ENCODE results near the gene RAB40B.

RAB40B gene

DNA sequence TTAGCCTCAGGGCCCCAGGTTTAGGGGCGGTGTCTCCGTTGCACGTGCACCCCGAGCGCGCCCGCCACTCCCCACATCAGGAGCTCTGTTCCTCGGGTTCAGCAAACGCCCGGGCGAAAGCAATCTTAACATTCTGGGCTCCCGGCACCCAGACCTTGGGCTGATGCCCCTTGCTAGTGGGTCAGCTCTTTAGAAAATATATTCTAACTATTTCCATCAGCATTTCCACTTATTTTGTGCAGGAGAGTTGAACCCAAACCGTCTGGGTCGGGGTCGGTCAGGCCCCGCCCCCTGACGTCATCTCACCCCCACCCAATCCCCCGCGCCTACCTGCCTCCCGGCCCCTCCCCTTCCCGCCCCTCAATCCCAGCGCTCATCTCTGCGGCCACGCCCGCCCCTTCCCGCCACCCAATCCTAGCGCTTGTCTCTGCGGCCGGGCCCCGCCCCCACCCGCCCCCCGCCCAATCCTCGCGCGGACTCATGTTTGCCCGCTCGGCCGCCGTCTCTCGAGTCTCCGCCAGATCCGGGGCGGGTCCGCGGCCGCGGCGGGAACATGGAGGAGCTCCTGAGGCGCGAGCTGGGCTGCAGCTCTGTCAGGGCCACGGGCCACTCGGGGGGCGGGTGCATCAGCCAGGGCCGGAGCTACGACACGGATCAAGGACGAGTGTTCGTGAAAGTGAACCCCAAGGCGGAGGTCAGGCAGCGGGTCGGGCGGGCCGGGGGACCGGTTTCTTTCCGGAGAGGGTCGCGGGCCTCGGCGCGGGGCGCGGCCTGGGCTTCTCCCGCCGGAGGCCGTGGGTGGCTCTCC lies 17.9 kb upstream of the RAB40B start, which contains the start of gene FN3KRP:
Gene FN3KRP (plus strand): TSS at position 504 of the 808 bp plus-strand sequence. CDS start 50 bp downstream, at position 554.
- DNase-seq (ENCODE audit: low spot score) = peak; percentile 99

DNA sequence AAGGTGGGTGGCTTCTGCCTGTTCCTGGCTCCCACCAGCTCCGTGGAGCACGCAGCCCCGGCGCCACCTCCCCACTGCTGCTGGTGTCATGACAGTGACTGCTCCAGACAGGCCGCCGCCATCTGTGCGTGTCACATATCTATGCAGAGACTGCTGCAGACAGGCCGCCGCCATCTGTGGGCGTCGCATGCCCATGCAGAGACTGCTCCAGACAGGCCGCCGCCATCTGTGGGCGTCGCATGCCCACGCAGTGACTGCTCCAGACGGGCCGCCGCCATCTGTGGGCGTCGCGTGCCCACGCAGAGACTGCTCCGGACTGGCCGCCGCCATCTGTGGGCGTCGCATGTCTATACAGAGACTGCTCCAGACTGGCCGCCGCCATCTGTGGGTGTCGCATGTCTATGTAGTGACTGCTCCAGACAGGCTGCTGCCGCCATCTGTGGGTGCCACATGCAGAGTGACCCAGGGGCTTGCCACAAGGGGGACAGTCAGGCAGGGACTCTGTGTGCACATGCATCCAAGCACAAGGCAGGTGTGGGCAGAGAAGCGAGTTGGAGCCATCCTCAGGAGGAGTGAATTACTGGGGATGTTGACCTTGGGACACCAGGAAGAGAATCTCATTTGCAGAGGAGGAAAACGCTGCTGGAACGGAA lies 14.7 kb upstream of the RAB40B start:
- no peak for DNase-seq (ENCODE audit: low spot score)

DNA sequence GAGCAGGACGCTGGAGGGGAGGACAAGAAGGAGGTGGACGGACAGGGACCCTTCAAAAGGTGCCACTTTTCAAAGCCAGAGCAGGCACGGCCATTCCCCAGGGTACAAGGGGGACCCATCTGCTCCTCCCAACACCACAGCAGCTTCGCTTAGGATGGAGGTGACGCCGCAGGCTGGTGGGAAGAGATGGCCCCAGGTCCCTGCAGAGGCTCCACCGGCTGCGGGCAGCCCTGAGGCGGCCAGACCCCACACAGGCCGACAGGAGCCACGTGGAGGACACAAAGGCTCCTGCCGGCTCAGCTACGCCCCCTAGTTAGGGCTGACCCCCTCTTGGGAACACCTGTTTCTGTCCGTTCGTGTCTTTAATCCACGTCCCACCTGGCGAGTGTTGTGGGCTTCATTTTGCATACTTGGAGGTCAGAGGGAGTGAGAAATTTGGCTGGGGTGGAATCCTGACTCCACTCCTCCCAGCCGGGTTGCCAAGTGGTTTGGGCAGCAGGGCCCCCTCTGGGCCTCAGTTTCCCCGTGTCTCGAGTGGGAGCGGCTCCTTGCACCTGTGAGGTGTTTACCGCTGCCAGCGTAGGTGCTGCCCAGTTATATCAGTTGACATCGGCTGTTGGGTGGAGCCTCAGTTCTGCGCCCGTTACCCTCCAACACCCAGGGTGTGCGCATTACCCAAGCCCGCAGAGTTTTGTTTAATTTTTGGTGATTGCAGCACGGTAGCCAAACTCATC lies 12.2 kb upstream of the RAB40B start:
- no peak for DNase-seq (ENCODE audit: low spot score)

DNA sequence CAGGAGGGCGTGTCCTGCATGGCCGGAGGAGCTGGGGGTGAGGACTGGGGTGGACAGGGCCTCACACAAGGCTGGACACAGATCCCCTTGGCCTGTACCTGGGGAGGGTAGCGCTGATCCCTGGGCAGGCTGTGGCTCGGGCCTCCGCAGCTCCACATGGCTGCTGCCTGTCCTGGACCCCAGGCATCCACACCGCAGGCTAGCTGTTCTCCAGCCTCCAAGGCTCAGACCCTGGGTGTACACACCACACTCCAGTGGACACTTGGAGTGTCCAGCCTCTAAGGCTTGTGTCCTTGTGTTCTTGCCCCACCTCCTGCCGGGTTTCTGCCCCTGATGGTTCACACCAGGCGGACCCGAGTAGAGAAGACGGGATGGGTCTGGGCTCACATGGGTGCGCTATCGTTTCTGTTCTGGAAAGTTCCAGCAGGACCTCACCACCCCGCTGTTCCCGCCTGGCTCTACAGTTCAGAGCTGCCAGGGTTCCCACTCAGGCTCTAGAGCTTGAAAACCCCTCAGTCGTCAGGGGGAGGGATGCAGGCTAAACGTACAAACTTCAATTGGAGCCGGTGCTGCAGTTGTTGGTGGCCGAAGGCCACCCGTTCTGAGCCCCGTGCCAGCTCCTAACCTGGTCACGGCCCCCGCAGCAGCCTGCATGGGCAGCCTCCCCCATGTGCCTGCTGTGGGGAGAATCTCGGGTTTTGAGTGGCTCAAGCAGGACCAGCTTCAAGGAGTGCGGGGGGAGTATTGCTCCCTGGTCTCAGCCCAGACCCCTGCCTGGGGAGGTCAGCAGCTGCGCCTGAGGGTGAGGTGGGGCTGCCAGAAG lies 11.4 kb upstream of the RAB40B start:
- DNase-seq (ENCODE audit: low spot score) = no peak

DNA sequence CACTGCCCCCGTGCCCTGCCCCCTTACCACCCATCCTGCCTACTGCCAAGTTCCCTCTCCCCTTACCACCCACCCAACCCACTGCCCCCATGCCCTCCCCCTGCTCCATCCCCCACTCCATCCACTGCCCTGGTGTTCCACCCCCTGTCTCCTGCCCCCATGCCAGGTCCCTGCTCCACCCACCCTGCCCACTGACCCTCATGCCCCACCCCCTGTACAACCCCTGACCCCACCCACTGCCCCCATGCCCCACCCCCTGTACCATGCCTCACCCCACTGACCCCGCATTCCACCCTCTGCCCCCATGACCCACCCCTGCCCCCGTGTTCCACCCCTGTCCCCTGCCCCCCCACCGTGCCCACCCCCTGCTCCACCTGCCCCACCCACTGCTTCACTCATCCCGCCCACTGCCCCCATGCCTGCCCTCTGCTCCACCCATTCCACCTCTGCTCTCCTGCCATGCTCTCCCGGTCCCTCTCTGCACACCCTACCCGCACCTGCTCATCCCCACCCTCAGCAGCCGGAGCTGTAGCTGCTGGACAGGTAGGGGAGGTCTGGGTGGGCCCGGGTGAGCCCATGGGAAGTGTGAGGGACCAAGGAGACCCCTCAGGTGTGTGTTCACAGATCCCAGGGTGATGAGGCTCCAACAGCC lies 10.7 kb upstream of the RAB40B start:
- DNase-seq (ENCODE audit: low spot score) = no peak

DNA sequence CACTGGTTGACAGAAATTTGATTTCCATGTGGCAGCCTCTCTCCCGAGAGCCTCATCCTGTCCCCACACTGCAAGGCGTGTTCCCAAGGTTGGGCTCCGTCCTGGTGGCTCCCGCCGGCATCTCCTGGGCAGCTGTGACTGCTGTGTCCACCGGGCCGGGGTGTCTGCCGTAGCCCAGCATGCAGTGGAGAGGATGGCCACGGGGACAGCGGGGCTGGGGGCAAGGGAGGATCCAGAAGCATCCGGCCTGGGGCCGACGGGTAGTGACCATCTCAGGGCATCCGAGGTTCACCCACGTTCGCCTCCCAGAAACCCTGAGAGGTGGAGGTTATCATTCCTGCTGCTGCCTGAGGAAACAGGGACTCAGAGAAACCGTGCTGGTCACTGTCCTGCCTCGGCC lies 7.3 kb upstream of the RAB40B start:
- no peak for DNase-seq (ENCODE audit: low spot score)

DNA sequence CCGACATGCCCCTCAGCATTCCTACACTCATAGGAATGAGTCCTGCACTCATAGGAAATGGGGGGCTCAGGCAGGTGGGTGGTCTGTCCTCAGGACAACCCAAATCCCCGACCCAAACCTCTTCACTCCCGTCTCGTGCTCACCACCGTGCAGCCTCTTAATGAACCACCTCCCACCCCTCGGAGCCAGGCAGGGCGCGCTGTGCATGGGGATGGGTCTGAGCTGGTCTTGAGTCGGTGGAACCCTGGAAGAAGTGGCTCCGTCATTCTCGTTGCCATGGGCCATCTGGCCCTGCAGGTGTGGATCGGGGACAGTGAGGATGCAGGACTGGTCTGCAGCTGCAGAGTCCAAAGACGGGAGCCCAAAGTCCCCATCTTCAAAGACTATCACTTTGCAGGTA lies 6.4 kb upstream of the RAB40B start:
- no peak for DNase-seq (ENCODE audit: low spot score)

DNA sequence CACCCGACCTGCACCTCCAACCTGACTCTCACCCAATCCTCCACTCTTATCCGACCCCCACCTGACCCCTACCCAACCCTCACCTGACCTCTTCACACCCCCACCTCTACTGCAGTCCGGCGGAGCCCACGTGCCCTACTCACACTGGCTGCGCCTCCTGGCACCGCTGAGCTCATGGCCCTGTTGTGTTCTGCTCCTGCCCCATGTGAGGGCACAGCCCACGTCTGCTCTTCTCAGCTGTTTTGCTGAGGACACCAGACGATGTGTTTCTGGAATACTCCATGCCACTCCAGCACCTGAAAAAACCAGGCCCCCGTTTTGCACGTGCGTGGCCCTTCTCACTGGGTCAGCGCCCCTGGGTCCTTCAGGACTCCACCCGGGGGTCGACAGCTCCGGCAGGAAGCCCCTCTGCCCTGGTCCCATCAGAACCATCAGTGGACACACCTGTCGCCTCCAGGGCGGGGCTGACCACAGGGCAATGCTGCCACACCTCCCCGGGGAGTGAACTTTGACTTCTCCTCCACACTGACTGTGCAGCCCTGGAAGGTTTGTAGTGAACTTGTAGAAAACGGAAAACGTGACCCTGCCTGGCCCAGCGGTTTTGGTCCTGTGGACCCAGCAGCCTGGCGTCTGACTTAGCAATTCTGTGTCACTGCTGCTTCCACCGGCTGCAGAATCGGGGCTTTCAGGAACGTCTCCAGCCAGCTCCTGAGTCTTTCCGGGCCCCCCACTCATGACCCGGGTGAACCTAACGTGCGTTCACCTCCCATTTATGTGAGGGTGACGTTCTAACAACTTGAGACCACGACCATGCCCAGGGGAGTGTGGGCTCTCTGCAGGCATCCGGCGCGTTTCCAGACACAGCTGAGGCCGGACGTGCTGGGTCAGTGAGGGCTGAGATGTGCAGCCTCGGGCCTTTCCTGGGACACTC lies 5.7 kb upstream of the RAB40B start:
- no peak for DNase-seq (ENCODE audit: low spot score)

DNA sequence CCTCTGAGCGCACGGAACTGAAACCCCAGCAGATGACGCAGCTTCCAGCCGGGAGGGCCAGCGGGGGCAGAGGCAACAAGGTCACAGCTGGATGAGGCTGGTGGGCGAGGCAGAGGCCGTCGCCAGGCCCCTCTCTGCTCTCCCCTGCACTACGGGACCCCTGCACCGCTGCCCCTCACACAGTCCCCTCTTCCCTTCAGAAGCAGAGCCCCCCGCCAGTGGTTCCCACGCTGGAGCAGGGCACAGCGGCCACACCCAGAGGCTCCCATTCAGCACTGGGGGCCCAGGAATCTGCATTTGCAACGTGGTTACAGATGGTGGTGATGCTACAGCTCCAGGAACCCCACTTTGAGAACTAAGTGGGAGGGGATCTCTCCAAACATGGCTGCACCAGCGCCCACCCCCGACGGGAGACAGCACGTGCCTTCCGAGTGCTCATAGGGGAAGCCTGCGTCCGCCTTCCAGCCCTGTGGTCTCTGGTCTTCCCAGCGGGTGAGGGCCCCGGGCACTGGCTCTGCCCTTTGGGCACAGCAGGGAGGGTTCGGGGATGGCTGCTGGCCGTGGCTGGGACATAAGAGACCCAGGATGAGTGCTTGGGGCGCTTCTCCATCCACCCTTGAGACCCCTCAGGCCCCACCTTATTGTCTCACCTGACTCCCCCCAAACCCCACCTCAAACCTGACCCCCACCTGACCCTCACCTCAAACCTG lies 4.7 kb upstream of the RAB40B start:
- DNase-seq (ENCODE audit: low spot score) = no peak

DNA sequence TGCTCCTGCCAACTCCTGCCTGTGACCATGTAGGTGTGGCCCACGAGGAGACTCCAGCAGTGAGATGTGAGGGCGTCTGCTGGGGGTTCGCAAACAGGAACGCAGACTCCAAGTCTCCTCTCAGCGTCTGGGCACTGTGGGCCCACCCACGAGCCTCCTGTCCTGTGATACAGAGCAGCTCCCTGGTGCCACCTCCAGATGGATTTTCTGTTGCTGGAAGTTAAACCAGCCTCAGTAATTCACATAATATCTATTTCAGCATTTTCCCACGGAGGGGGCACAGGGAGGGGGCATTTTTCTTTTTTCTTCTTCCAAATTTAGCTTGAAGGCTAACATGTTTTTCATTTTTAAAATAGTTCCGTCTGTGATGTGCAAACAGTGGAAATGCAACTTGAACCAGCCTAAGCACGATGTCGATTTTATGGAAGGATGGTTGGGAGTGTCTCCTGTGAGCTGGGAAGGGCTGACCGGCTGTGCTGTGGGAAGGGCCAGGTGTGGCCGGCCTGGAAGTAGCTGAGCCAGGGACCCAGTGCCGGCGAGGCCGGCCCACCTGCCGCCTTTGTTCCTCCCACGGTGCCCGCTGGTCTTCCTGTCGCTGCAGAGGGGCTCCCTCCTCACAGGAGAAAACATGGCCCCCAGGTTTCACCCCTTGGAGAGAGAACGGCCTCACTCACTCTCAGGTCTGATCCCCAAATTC lies 3.9 kb upstream of the RAB40B start:
- no peak for DNase-seq (ENCODE audit: low spot score)

DNA sequence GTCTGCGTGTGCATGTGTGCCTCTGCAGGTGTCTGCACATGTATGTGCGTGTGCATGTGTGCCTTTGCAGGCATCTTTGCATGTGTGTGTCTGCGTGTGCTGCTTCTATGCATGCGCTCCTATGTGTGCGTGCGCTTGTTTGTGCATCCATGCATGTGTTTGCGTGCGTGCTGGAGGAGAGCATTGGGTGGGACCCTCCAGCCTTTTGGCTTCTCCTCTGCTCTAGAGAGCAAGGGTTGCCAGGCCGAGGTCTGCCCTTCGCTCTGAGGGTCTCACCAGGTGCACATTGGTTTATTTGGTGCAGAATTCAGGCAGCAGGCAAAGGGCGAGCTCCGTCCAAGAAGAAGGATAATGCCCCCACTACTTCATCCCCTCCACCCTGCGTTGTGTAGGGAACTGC lies 1.1 kb upstream of the RAB40B start:
- no peak for DNase-seq (ENCODE audit: low spot score)

DNA sequence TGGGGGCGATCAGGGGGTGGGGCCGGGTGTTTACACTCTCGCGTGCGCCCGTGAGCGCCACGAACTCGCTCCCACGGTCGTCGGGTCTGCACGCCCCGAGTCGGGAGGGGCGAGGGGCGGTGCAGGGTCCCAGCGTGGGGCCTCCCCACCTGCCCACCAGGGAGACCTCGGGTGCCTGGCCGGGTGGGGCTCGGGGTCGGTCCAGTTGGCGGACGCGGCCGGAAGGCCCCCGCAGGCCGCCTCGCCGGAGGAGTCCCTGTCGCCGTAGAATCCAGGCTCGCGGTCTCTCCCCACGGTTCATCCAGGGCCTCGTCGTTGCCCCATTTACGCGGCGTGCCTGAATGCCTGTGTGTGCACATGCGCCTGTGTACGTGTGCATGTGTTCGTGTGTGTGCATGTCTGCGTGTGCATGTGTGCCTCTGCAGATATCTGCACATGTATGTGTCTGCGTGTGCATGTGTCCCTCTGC lies 510 bp upstream of the RAB40B start:
- no peak for DNase-seq (ENCODE audit: low spot score)

DNA sequence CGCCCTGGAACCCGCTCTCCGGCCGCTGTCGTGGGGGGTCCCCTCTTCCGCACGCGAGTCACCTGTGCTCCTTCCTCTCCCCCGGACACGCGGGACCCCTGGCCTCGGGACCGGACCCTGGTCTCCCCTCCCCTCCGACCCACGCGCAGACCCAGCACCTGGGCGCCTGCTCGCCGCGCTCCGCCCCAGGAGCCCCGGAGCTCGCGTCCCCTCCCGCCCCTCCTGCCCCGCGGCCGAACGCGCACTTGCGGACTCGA lies 762 bp downstream of the RAB40B start:
- DNase-seq (ENCODE audit: low spot score) = no peak

DNA sequence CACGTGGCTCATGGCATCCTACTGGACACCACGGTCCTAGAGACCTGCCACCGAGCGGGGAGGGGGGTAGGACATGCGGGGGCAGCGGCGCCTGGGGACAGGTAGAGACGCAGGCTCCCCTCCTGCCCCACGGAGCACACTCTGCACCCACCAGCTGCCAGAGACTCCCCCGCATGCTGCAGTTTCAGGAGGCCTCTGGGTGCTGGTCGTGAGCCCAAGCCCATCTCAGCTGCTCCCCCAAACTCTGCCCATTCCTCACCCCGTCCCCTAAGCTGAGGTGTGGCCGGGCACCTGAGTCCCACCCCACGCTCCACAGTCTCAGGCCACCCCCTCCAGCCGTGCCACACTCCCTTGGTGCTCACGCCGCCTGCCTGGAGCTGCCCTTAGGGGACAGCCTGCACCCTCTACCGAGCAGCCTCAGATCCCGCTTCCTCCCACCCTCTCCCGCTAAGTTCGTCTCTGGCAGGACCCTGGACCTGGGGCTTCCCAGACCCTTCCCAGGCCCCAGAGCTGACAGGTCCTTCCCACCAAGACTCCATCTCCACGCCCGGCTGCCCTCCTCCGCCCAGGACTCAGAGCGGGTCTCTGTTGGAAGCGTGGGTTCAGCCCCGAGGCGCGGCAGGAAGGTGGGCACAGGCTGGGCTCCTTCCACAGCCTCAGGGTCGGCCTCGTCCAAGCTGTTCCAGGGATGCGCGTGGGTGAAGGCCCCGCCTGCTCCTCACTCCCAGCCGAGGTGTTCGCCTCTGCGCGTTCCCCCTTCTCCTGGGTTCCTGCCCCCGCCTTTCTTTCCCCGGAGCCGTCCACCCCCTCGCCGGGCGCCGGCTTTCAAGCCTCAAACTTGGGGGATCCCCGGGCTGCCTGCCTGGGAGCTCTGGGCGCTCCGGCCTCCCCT lies 1.3 kb downstream of the RAB40B start:
- DNase-seq (ENCODE audit: low spot score) = peak; percentile 51

DNA sequence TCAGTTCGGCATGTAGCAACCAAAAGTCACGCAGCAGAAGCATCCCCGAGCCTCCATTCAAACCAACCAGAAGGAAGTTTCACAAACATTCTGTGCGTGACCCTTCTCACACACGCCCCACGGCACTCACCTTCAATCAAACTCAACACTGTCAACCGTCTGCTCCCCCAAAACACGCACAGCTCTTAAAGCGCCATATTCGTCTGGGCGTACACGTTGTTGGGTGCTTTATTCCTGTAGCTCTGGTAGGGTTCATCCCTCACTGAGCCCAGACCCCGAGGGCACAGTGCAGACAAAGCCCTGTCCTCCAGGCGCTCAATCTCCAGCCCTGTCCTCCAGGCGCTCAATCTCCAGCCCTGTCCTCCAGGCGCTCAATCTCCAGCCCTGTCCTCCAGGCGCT lies 2.2 kb downstream of the RAB40B start:
- no peak for DNase-seq (ENCODE audit: low spot score)

DNA sequence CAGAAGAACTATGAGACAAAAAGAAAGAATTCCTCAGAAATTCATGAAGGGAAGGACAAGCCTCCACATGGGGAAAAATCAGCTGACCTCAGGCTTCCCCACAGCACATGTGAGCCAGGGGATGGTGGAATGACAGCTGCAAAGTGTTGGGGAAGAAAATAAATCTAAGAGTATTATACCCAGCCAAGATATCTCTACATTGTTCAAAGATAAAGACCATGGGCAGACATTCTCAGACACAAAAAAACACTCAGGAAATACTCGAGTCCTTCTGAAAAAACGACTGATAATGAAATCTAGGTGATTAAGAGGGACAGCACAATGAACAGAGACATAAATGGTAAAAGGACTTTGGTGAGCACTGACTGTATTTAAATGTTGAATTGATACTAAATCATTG lies 3.9 kb downstream of the RAB40B start:
- no peak for DNase-seq (ENCODE audit: low spot score)

DNA sequence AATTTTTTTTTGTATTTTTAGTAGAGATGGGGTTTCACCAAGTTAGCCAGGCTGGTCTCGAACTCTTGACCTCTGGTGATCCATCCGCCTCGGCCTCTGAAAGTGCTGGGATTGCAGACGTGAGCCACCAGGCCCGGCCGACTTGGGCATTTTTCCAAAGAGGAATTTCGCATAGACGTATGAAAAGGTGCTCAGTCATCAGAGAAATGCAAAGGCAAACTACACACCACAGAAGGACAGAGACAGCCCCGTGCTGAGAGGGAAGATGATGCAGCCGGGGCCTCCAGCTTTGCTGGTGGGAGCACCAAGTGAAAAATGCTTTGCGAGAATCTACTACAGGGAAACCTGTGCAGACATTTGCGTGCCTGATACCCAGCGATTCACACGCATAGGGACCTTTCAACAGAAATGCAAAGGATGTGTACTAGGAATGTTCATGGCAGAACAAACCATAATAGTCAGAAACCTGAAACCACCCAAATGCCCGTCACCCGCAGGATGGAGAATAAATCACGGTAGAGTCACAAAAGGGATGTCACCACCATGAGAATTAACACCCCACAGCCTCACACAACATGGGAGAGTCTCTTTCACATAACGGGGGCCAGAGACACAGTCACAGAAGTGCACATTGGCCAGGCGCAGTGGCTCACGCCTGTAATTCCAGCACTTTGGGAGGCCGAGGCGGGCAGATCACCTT lies 5.2 kb downstream of the RAB40B start:
- DNase-seq (ENCODE audit: low spot score) = no peak

DNA sequence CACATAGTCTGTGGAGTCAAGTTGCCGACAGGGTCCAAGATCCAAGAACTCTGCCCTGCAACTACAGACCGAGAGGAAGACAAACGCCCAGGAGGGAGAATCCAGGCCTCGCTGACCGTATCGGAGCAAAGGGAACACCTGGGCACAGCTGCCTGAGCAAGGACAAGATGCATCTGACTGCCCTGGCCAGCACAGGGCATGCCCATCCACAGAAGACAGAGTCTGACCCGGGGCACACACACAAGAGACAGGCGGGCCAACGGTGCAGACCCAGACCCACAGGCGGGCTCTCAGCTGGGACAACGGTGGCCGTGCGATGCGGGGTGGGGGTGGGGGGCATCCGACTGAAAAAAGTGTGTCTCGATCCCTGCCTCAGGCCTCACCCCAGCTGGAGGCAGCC lies 6.2 kb downstream of the RAB40B start:
- no peak for DNase-seq (ENCODE audit: low spot score)

All from AG08396 (cell line).